HEK293 (cell line): Measurements from ENCODE around the gene CHRNA5.
A peak's percentile ranks its signal among the peaks of the same experiment; 100 is the strongest.

Experiments
- CTCF ChIA-PET: fragments of 350-600 bp; formaldehyde crosslinking; extraction: SDS; loops from one replicate; lab custom pipeline; 2021; ENCODE audit warnings: antibody characterized with exemption; lab: Yijun Ruan, JAX
- POLR2A ChIA-PET: fragments of 300-600 bp; formaldehyde crosslinking; extraction: SDS; loops from one replicate; lab custom pipeline; 2020; ENCODE audit warnings: antibody characterized with exemption, inconsistent platforms; lab: Yijun Ruan, JAX
- H3K27ac ChIP-seq: fragments of 200-500 bp; sonication (Bioruptor generic); 2 replicates; pipeline ENCODE4 v1.5.1; 2014; ENCODE audit warnings: low read depth, low read length, control low read depth, inconsistent platforms; ENCODE audit errors: extremely low read depth
- H3K36me3 ChIP-seq, 2 experiments: fragments of 200-500 bp in 1 of 2; sonication (Bioruptor generic) in 1 of 2; 1 replicate in 1 of 2; 2 replicates in 1 of 2; pipeline ENCODE4 v1.5.1; 2014 to 2017; ENCODE audit warnings: inconsistent platforms in 2 of 2, low read length in 2 of 2; ENCODE audit not compliant: control insufficient read depth in 2 of 2, insufficient read depth in 1 of 2
- H3K4me1 ChIP-seq: fragments of 200-500 bp; sonication (Bioruptor generic); 2 replicates; pipeline ENCODE4 v1.5.1; 2014; ENCODE audit warnings: mild to moderate bottlenecking, low read length, inconsistent platforms; ENCODE audit not compliant: control insufficient read depth, insufficient read depth
- H3K4me3 ChIP-seq: 2 replicates; pipeline ENCODE4 v1.5.1; 2011; ENCODE audit warnings: low read depth, mild to moderate bottlenecking, control low read depth, low read length, moderate library complexity
- H3K9me3 ChIP-seq: fragments of 200-500 bp; sonication (Bioruptor generic); 2 replicates; pipeline ENCODE4 v1.5.1; 2014; ENCODE audit warnings: low read depth, low read length, inconsistent platforms; ENCODE audit not compliant: control insufficient read depth, insufficient read depth
- BCL11A ChIP-seq: fragments of 450-650 bp; formaldehyde crosslinking; IDR thresholded peaks from 2 replicates; pipeline ENCODE4 v1.5.1; 2016; ENCODE audit warnings: low read depth, missing biosample characterization, missing genetic modification characterization
- FEZF1 ChIP-seq: fragments of 450-650 bp; formaldehyde crosslinking; IDR thresholded peaks from 2 replicates; pipeline ENCODE4 v1.5.1; 2016; ENCODE audit warnings: missing biosample characterization, missing genetic modification characterization
- GLIS2 ChIP-seq: fragments of 450-650 bp; formaldehyde crosslinking; IDR thresholded peaks from 2 replicates; pipeline ENCODE4 v1.5.1; 2016; ENCODE audit warnings: missing biosample characterization, missing genetic modification characterization
- IKZF3 ChIP-seq: fragments of 450-650 bp; IDR thresholded peaks from 2 replicates; pipeline ENCODE4 v1.5.0; 2018; ENCODE audit warnings: missing biosample characterization, mild to moderate bottlenecking, missing genetic modification characterization, moderate library complexity
- KLF8 ChIP-seq: fragments of 450-650 bp; formaldehyde crosslinking; IDR thresholded peaks from 2 replicates; pipeline ENCODE4 v1.5.1; 2016; ENCODE audit warnings: missing biosample characterization, missing genetic modification characterization
- OVOL3 ChIP-seq: fragments of 450-650 bp; formaldehyde crosslinking; IDR thresholded peaks from 2 replicates; pipeline ENCODE4 v1.5.1; 2016; ENCODE audit warnings: missing biosample characterization, missing genetic modification characterization
- SP7 ChIP-seq: fragments of 450-650 bp; formaldehyde crosslinking; IDR thresholded peaks from 2 replicates; pipeline ENCODE4 v1.5.1; 2016; ENCODE audit warnings: missing biosample characterization, missing genetic modification characterization
- ZBTB17 ChIP-seq: fragments of 450-650 bp; formaldehyde crosslinking; IDR thresholded peaks from 2 replicates; pipeline ENCODE4 v1.5.1; 2016; ENCODE audit warnings: missing biosample characterization, missing genetic modification characterization
- ZFHX2 ChIP-seq: fragments of 450-650 bp; formaldehyde crosslinking; conservative IDR thresholded peaks from 2 replicates; pipeline ENCODE4 v1.5.1; 2016; ENCODE audit warnings: missing biosample characterization, missing genetic modification characterization
- ZIC2 ChIP-seq: fragments of 450-650 bp; formaldehyde crosslinking; IDR thresholded peaks from 2 replicates; pipeline ENCODE4 v1.5.1; 2016; ENCODE audit warnings: missing biosample characterization, missing genetic modification characterization
- ZNF16 ChIP-seq: fragments of 450-650 bp; formaldehyde crosslinking; IDR thresholded peaks from 2 replicates; pipeline ENCODE4 v1.5.1; 2016; ENCODE audit warnings: low read depth, missing biosample characterization, missing genetic modification characterization
- ZNF174 ChIP-seq: fragments of 450-650 bp; formaldehyde crosslinking; IDR thresholded peaks from 2 replicates; pipeline ENCODE4 v1.5.0; 2017; ENCODE audit warnings: missing biosample characterization, mild to moderate bottlenecking, missing genetic modification characterization
- ZNF335 ChIP-seq: fragments of 450-650 bp; formaldehyde crosslinking; conservative IDR thresholded peaks from 2 replicates; pipeline ENCODE4 v1.5.1; 2016; ENCODE audit warnings: missing biosample characterization, missing genetic modification characterization
- ZNF341 ChIP-seq: fragments of 450-650 bp; formaldehyde crosslinking; IDR thresholded peaks from 2 replicates; pipeline ENCODE4; 2016; ENCODE audit warnings: low read depth, missing biosample characterization, missing genetic modification characterization
- ZNF366 ChIP-seq: fragments of 450-650 bp; formaldehyde crosslinking; conservative IDR thresholded peaks from 2 replicates; pipeline ENCODE4 v1.5.1; 2016; ENCODE audit warnings: missing biosample characterization, missing genetic modification characterization
- ZNF501 ChIP-seq: fragments of 450-650 bp; formaldehyde crosslinking; IDR thresholded peaks from 2 replicates; pipeline ENCODE4 v1.5.1; 2016; ENCODE audit warnings: missing biosample characterization, missing genetic modification characterization
- ZNF561 ChIP-seq: fragments of 450-650 bp; IDR thresholded peaks from 2 replicates; pipeline ENCODE4 v1.5.1; 2018; ENCODE audit warnings: missing biosample characterization, missing genetic modification characterization, borderline replicate concordance
- ZNF585B ChIP-seq: fragments of 450-650 bp; formaldehyde crosslinking; IDR thresholded peaks from 2 replicates; pipeline ENCODE4 v1.5.1; 2016; ENCODE audit warnings: missing biosample characterization, missing genetic modification characterization
- ZNF623 ChIP-seq: fragments of 450-650 bp; formaldehyde crosslinking; IDR thresholded peaks from 2 replicates; pipeline ENCODE4 v1.5.1; 2016; ENCODE audit warnings: missing biosample characterization, missing genetic modification characterization
- ZNF654 ChIP-seq: fragments of 450-650 bp; formaldehyde crosslinking; IDR thresholded peaks from 2 replicates; pipeline ENCODE4 v1.5.1; 2016; ENCODE audit warnings: low read depth, missing biosample characterization, missing genetic modification characterization
- ZNF660 ChIP-seq: fragments of 450-650 bp; IDR thresholded peaks from 2 replicates; pipeline ENCODE4 v1.5.1; 2018; ENCODE audit warnings: missing biosample characterization, mild to moderate bottlenecking, missing genetic modification characterization
- ZNF76 ChIP-seq: fragments of 450-650 bp; formaldehyde crosslinking; IDR thresholded peaks from 2 replicates; pipeline ENCODE4; 2016; ENCODE audit warnings: low read depth, missing biosample characterization, missing genetic modification characterization, borderline replicate concordance
- TF ChIP-seq, protein P1 (sequence below): fragments of 450-650 bp; formaldehyde crosslinking; conservative IDR thresholded peaks from 2 replicates; pipeline ENCODE4 v1.5.1; 2016; ENCODE audit warnings: low read depth, missing biosample characterization, missing genetic modification characterization
- TF ChIP-seq, protein P2 (sequence below): fragments of 450-650 bp; formaldehyde crosslinking; IDR thresholded peaks from 2 replicates; pipeline ENCODE4 v1.5.1; 2016; ENCODE audit warnings: missing biosample characterization, missing genetic modification characterization

The CHRNA5 gene

DNA sequence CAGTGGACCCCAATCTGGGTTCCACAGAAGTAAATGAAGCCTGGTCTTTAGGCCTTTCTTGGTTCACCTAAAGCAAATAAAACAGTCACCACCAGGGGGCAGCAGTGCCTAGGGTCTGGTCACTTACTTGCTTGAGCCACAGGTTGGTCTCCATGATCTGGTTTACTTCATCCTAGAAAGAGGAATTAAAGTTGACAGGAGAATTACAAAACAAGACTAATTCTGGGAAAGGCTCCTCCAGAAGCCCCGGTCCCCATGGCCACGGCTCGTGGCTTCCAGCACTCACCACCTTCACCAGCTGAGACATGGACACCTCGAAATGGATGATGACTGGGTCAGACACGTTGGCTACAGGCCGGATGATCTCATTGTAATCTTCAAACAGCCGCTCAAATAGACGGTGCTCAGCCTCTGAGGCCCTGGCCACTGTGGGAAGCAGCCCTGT, 53.2 kb downstream of the CHRNA5 start (continued):
- TF ChIP-seq ZNF660 (0 out of 2 replicates have a peak, but pooled peaks have one; percentile 26), ZNF335 (tag by site-specific recombination) (no peak), ZNF174 (tag by site-specific recombination) (no peak), ZNF654 (tag by site-specific recombination) (peak; percentile 60)

DNA sequence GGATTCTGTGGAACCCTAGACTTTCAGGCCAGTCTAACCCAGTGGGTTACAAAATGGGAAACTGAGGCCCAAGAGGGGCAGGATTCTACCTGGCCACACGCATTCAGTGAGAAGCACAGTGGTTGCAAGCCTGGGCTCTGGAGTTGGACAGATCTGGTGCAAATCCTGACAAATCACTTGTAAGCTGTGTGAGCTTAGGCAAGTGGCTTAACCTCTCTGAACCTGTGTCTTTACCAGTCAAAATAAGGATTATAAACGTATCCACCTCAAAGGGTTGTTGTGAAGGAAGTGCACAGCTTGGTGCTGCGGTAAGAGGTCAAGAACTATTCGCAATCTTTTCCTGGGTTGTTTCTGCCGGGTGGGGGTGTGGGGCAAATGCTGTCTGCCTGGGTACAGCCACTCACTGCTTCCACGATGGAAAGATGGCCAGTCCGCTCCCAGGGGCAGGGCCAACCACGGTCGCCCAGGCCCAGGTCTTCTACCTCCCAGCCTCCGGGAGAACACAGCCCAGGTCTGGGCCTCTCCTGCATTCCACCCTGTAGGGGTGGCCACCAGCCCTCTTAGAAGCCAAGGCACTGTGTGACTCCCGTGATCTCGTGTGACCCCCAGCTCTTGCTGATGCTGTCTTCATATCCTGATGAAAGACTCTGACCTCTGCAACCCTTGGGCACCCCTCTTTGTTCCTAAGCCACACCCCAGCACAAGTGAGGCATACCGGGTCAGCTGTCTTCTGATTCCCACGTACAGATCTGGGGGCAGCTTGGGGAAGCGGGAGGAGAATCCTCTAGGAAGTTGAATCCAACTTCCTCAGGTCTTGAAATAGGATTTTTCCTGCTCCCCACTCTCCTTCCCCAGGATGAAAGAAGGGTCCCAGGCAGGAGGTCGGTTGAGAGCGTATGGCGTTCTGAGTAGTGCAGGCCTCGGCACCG, 54.0 kb downstream of the CHRNA5 start:
- ChIA-PET CTCF (interaction anchor here (0.6 to 7.5 kb wide), 28 partner anchors 10 to 1213 kb away, joined by 3 to 91 read pairs (median 4); partner anchors contain the start of gene CHRNB4), POLR2A (interaction anchor here (0.5 to 1.6 kb wide), 2 partner anchors 54 to 403 kb away, joined by 3 to 5 read pairs; partner anchors contain the start of gene CHRNA5)
- Histone ChIP-seq H3K27ac (no peak overlapping the region), H3K4me1 (no peaks in the 10 kb centered on the region), H3K4me3 (no peak overlapping the region), H3K9me3 (no peaks in the 10 kb centered on the region), H3K36me3 (no peaks in the 10 kb centered on the region)
- no peak for TF ChIP-seq ZNF16 (tag by site-specific recombination)

DNA sequence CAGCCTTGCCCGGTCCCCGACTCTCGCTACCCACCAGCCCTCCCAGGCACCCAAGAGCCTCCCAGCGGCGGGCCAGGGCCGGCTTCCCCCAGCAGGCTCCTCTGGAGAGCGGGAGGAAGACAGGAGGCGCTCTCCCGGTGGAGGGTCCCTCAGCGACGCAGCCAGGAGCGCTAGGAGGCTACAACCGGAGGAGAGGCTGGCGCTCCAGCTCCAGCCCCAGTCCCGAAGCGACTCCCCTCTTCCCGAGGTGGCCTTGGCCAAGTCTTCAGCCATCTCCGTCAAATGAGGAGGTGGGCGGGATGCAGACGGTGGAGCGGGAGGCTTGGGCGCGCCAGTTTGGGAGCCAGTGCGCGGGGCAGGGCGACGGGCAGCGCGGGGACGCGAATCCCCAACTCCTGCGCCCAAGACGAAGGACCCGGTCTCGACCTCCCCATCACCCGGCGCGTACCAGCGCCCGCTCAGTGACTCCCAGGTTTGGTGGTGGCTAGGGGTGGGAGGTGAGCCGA, 54.8 kb downstream of the CHRNA5 start:
- no peaks in the 10 kb centered on the region for H3K9me3 ChIP-seq
- CTCF ChIA-PET = interaction anchor here (0.5 to 7.5 kb wide), 19 partner anchors 9 to 402 kb away, joined by 3 to 91 read pairs (median 4); partner anchors contain the start of gene CHRNB4
- peak overlapping the region; percentile 49 for H3K4me3 ChIP-seq
- POLR2A ChIA-PET = interaction anchor here (0.5 kb wide), 1 partner anchor 403 kb away, joined by 3 read pairs; no protein-coding TSS in a partner anchor
- no peaks in the 10 kb centered on the region for H3K4me1 ChIP-seq
- H3K27ac ChIP-seq = no peak overlapping the region; the same call in 1 of the 2 replicates
- no peaks in the 10 kb centered on the region for H3K36me3 ChIP-seq
- TF ChIP-seq ZNF561 = peak; percentile 58; the same call in 1 of the 2 replicates
- TF ChIP-seq OVOL3 (tag by site-specific recombination) = no peak
- 0 out of 2 replicates have a peak, but pooled peaks have one; percentile 33 for TF ChIP-seq ZFHX2 (tag by site-specific recombination)
- TF ChIP-seq ZNF76 = peak; percentile 80
- TF ChIP-seq BCL11A (tag by site-specific recombination) = no peak
- peak; percentile 57 for TF ChIP-seq ZIC2
- TF ChIP-seq KLF8 = 0 out of 2 replicates have a peak, but pooled peaks have one; percentile 14
- no peak for TF ChIP-seq ZNF623 (tag by site-specific recombination)
- TF ChIP-seq FEZF1 = no peak
- TF ChIP-seq ZNF366 (tag by site-specific recombination) = peak; percentile 77
- no peak for TF ChIP-seq ZNF585B (tag by site-specific recombination)
- peak; percentile 58 for TF ChIP-seq ZBTB17 (tag by site-specific recombination)
- TF ChIP-seq, protein P1, sequence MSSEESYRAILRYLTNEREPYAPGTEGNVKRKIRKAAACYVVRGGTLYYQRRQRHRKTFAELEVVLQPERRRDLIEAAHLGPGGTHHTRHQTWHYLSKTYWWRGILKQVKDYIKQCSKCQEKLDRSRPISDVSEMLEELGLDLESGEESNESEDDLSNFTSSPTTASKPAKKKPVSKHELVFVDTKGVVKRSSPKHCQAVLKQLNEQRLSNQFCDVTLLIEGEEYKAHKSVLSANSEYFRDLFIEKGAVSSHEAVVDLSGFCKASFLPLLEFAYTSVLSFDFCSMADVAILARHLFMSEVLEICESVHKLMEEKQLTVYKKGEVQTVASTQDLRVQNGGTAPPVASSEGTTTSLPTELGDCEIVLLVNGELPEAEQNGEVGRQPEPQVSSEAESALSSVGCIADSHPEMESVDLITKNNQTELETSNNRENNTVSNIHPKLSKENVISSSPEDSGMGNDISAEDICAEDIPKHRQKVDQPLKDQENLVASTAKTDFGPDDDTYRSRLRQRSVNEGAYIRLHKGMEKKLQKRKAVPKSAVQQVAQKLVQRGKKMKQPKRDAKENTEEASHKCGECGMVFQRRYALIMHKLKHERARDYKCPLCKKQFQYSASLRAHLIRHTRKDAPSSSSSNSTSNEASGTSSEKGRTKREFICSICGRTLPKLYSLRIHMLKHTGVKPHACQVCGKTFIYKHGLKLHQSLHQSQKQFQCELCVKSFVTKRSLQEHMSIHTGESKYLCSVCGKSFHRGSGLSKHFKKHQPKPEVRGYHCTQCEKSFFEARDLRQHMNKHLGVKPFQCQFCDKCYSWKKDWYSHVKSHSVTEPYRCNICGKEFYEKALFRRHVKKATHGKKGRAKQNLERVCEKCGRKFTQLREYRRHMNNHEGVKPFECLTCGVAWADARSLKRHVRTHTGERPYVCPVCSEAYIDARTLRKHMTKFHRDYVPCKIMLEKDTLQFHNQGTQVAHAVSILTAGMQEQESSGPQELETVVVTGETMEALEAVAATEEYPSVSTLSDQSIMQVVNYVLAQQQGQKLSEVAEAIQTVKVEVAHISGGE (tag by site-specific recombination) = 0 out of 2 replicates have a peak, but pooled peaks have one; percentile 16
- peak; percentile 85 for TF ChIP-seq GLIS2 (tag by site-specific recombination)
- peak; percentile 91 for TF ChIP-seq IKZF3
- 0 out of 2 replicates have a peak, but pooled peaks have one; percentile 12 for TF ChIP-seq SP7
- 0 out of 2 replicates have a peak, but pooled peaks have one; percentile 36 for TF ChIP-seq ZNF501 (tag by site-specific recombination)
- peak; percentile 12; the same call in 1 of the 2 replicates for TF ChIP-seq ZNF341 (tag by site-specific recombination)
- TF ChIP-seq, protein P2, sequence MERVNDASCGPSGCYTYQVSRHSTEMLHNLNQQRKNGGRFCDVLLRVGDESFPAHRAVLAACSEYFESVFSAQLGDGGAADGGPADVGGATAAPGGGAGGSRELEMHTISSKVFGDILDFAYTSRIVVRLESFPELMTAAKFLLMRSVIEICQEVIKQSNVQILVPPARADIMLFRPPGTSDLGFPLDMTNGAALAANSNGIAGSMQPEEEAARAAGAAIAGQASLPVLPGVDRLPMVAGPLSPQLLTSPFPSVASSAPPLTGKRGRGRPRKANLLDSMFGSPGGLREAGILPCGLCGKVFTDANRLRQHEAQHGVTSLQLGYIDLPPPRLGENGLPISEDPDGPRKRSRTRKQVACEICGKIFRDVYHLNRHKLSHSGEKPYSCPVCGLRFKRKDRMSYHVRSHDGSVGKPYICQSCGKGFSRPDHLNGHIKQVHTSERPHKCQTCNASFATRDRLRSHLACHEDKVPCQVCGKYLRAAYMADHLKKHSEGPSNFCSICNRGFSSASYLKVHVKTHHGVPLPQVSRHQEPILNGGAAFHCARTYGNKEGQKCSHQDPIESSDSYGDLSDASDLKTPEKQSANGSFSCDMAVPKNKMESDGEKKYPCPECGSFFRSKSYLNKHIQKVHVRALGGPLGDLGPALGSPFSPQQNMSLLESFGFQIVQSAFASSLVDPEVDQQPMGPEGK = peak; percentile 51; the same call in 1 of the 2 replicates
